ENCODE measurements around the gene CCDC33.

GRCh38 chr15:74332611-74333010, 96.5 kb downstream of the CCDC33 start:
- no peak for TF ChIP-seq CTCF (conservative IDR thresholded peaks at IDR 0.05; ENCODE audit: low read depth, low read length)
- no peak for TF ChIP-seq EZH2 (IDR thresholded peaks at IDR 0.05; ENCODE audit: low read length, unreplicated experiment)
- no peak for TF ChIP-seq EZH2phosphoT487 (IDR thresholded peaks at IDR 0.05; ENCODE audit: borderline replicate concordance, low read length)

All from PC-3 (cell line).